ENCODE data around the gene LRCH4. TPM values are rescaled to one million over a fixed set of nuclear protein-coding genes. Genes with fewer than 3 reads are reported as not detected.
"Not testable (repeated sequence)": the region's sequence is repeated elsewhere in the genome, so short reads cannot be mapped to it uniquely, and the experiment has no call there.

LRCH4 gene
- total RNA-seq, 4 donors from 2014 or later = 37.6 to 101 (median 56.2) TPM

DNA sequence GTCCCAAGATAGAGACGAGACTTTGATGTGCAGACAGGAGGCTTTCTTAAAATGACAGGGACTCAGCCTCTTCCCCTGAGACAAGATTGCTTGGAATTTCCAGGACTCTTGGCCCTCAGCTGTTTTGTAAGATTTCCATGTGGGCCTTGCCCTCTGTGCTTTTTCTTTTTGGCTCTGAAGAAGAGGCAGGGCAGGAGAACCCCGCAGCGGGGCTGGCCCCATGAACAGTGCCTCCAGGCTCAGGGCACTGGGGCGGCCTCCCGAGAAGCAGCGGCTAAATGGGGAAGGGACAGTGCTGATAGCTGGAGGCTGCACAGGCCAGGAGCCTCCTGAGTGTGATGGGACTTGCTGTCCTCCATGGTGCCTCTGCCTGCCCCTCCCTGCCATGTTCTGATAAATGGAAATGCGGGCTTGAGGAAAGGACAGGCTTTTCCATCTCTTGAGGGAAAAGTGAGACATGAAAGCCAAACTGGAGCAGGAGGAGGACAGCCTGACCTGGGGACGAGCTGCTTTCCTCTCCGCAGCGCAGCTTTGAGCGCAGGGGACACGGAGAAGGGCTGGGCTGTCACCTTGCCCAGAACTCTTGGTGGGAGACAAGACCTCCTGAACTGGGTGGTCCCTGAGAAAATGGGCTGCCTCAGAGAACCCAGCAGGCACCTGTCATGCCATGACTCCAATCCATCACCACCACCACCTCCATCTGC lies 24.3 kb downstream of the LRCH4 start:
- TF ChIP-seq POLR2A (IDR thresholded peaks at IDR 0.05) (no peak), POLR2AphosphoS5 (IDR thresholded peaks at IDR 0.05) (no peak), EP300 (IDR thresholded peaks at IDR 0.05) (no peak)
- TF ChIP-seq, protein P1, sequence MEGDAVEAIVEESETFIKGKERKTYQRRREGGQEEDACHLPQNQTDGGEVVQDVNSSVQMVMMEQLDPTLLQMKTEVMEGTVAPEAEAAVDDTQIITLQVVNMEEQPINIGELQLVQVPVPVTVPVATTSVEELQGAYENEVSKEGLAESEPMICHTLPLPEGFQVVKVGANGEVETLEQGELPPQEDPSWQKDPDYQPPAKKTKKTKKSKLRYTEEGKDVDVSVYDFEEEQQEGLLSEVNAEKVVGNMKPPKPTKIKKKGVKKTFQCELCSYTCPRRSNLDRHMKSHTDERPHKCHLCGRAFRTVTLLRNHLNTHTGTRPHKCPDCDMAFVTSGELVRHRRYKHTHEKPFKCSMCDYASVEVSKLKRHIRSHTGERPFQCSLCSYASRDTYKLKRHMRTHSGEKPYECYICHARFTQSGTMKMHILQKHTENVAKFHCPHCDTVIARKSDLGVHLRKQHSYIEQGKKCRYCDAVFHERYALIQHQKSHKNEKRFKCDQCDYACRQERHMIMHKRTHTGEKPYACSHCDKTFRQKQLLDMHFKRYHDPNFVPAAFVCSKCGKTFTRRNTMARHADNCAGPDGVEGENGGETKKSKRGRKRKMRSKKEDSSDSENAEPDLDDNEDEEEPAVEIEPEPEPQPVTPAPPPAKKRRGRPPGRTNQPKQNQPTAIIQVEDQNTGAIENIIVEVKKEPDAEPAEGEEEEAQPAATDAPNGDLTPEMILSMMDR (IDR thresholded peaks at IDR 0.05) = no peak
- Histone ChIP-seq H3K4me1 (no peaks in the 10 kb centered on the region), H3K9me3 (no peaks in the 10 kb centered on the region), H3K27me3 (no peaks in the 10 kb centered on the region), H3K27ac (no peak overlapping the region), H3K4me3 (no peak overlapping the region), H3K36me3 (peaks cover 20% of the 10 kb centered on the region)
- 96% methylated on average over 10 of the region's 12 CpGs for WGBS
- DNase-seq (ENCODE audit: low spot score in 2 of 2) = no peak

DNA sequence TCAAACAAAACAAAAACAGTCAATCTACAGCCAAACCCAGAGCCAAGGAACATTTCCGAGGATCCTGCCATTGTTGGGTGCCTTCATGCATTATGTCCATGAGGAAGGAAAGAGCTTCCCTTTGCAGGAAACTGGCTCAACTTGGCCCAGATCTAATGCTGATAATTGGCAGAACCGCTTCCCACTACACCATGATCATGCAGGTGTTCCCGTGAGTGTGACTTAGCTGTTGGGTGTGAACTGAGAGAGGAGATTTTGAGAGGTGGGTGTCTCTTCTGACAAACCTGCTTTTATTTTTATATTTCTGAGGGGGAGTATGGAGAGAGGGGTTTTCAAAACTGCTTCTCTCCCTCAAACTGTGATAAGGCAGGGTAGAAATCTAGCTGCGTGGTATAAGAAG lies 26.8 kb downstream of the LRCH4 start:
- WGBS = 87% methylated on average over 3 of the region's 4 CpGs
- no peak for TF ChIP-seq POLR2A (IDR thresholded peaks at IDR 0.05)
- TF ChIP-seq, protein P1 (IDR thresholded peaks at IDR 0.05) = no peak
- peaks cover 31% of the 10 kb centered on the region for H3K36me3 ChIP-seq
- no peaks in the 10 kb centered on the region for H3K9me3 ChIP-seq
- H3K4me3 ChIP-seq = no peak overlapping the region
- H3K4me1 ChIP-seq = no peaks in the 10 kb centered on the region
- no peaks in the 10 kb centered on the region for H3K27me3 ChIP-seq
- H3K27ac ChIP-seq = peak overlapping the region; percentile 32
- DNase-seq (ENCODE audit: low spot score in 2 of 2) = no peak

DNA sequence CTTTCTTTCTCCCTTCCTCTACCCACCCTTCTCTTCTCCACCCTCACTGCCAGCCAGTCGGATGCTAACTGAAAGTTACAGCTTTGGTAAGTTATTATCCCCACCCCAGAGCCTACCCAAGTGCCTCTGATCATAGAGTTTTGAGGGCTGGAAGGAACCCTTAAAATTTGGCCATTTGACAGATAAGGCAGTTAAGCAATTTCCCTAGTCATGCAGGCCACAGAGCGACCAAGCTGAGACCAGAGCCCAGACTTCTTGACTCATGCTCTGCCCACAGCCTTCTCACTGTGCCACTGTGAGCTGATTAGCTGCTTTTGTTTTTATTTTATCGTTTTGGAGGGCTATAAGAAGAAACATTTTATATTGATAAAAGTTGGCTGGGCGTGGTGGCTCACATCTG lies 29.4 kb downstream of the LRCH4 start:
- no peaks in the 10 kb centered on the region for H3K4me1 ChIP-seq

DNA sequence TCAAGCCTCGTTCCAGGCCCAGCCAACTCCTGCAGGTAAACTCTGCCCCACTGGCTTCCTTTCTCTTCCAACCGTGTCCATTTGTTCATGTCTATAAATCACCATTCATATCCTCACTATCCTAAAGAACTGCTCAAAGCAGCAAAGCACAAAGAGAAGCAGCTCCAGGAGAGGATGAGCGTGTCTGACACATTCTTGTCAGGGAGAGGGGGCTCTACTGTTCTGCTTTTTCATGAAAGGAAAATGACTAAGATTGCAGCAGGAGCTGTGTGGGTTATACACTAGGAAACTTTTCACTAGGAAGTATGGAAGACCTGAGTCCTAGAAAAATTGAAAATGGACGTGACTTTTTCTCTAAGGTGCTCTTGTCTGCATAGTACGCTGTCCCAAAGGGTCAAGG lies 30.2 kb downstream of the LRCH4 start:
- Histone ChIP-seq H3K4me3 (no peak overlapping the region), H3K9me3 (no peaks in the 10 kb centered on the region), H3K27me3 (no peaks in the 10 kb centered on the region), H3K36me3 (peaks cover 29% of the 10 kb centered on the region), H3K4me1 (no peaks in the 10 kb centered on the region), H3K27ac (no peak overlapping the region)
- TF ChIP-seq POLR2AphosphoS5 (IDR thresholded peaks at IDR 0.05) (no peak), POLR2A (IDR thresholded peaks at IDR 0.05) (no peak), EP300 (IDR thresholded peaks at IDR 0.05) (no peak)
- TF ChIP-seq, protein P1 (IDR thresholded peaks at IDR 0.05) = no peak
- DNase-seq (ENCODE audit: low spot score in 2 of 2) = no peak
- 81% methylated on average over 5 of the region's 5 CpGs for WGBS

More for the DNA sequence above, 29.4 kb downstream of the LRCH4 start:
- Histone ChIP-seq H3K9me3 (no peaks in the 10 kb centered on the region), H3K27ac (no peak overlapping the region), H3K27me3 (no peaks in the 10 kb centered on the region), H3K36me3 (peaks cover 28% of the 10 kb centered on the region), H3K4me3 (no peak overlapping the region)
- TF ChIP-seq, protein P1 (IDR thresholded peaks at IDR 0.05) = no peak
- TF ChIP-seq POLR2A (IDR thresholded peaks at IDR 0.05) = no peak
- no peak for TF ChIP-seq EP300 (IDR thresholded peaks at IDR 0.05)
- TF ChIP-seq POLR2AphosphoS5 (IDR thresholded peaks at IDR 0.05) = no peak
- DNase-seq (ENCODE audit: low spot score in 2 of 2) = no peak
- WGBS = 65% methylated on average over 4 of the region's 4 CpGs

DNA sequence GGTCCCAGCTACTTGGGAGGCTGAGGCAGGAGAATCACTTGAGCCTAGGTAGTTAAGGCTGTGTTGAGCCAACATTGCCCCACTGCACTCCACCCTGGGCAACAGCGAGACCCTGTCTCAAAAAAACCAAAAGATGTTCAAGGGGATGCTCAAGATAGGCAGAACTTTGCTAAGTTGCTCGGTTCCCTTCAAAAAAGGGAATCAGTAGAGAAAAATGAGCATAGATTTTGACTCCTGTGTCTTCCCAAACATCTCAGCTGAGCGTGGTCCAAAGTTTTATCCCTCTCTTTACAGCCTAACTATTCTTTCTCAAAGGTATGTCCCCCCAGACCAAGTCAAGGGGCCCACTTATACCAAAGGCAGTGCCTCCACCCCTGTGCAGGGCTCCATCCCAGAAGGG lies 32.9 kb downstream of the LRCH4 start:
- Histone ChIP-seq H3K9me3 (no peaks in the 10 kb centered on the region), H3K36me3 (peaks cover 29% of the 10 kb centered on the region), H3K4me3 (no peak overlapping the region), H3K27me3 (no peaks in the 10 kb centered on the region), H3K4me1 (peaks cover 7% of the 10 kb centered on the region), H3K27ac (no peak overlapping the region)
- no peak for DNase-seq (ENCODE audit: low spot score in 2 of 2)
- 92% methylated on average over 3 of the region's 3 CpGs for WGBS
- no peak for TF ChIP-seq POLR2A (IDR thresholded peaks at IDR 0.05)
- TF ChIP-seq EP300 (IDR thresholded peaks at IDR 0.05) = no peak

DNA sequence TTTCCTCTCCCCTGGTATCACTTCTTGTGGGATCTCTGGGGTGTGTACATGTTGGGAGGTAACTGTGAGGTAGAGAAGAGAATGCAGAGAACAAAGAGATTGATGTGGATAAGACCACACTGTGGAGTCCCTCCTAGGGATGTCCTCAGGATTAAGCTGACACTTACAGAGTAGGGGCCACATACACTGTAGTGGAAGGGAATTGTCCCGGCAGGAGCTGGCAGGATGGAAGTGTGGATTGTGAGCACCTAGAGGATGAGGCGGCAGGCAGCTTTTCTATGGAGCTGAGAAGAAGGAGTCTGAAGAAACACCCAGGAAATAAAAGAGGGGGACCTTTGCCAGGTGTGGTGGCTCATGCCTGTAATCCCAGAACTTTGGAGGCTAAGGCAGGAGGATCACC lies 33.4 kb downstream of the LRCH4 start:
- 88% methylated on average over 2 of the region's 2 CpGs for WGBS
- H3K27me3 ChIP-seq = no peaks in the 10 kb centered on the region
- H3K9me3 ChIP-seq = no peaks in the 10 kb centered on the region
- no peak for DNase-seq (ENCODE audit: low spot score in 2 of 2)
- no peak for TF ChIP-seq POLR2AphosphoS5 (IDR thresholded peaks at IDR 0.05)
- TF ChIP-seq, protein P1 (IDR thresholded peaks at IDR 0.05) = no peak
- TF ChIP-seq EP300 (IDR thresholded peaks at IDR 0.05) = no peak
- no peak for TF ChIP-seq POLR2A (IDR thresholded peaks at IDR 0.05)
- H3K4me3 ChIP-seq = no peak overlapping the region
- peaks cover 29% of the 10 kb centered on the region for H3K36me3 ChIP-seq
- H3K27ac ChIP-seq = no peak overlapping the region
- peaks cover 12% of the 10 kb centered on the region for H3K4me1 ChIP-seq

DNA sequence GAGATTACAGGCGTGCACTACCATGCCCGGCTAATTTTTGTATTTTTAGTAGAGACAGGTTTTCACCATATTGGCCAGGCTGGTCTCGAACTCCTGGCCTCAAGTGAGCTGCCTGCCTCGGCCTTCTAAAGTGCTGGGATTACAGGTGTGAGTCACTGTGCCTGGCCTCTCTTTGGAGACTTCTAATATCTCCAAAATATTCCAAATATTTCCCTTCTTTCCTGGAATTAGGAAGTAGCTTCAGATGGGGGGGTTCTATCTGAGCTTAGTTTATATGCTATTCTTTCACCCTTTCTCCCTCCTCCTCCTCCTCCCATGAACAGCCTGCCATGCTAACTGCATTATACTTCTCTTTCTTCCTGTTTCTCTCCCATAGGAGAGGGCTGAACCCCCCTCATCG lies 37.5 kb downstream of the LRCH4 start:
- 85% methylated on average over 5 of the region's 5 CpGs for WGBS
- Histone ChIP-seq H3K4me1 (peaks cover 53% of the 10 kb centered on the region), H3K27ac (peak overlapping the region; percentile 88)

More for the DNA sequence above, 37.5 kb downstream of the LRCH4 start:
- H3K27me3 ChIP-seq; DNase-seq (ENCODE audit: low spot score in 2 of 2); H3K4me3 ChIP-seq; H3K9me3 ChIP-seq: not testable (repeated sequence)
- H3K36me3 ChIP-seq = peaks cover 18% of the 10 kb centered on the region
